GM12872 (cell line): ENCODE results near the gene TIGD6.

Source experiments
- CTCF ChIP-seq: IDR thresholded peaks from 3 replicates; pipeline ENCODE4 v1.5.1; 2011; ENCODE audit warnings: low read depth, mild to moderate bottlenecking, low read length, moderate library complexity; ENCODE audit not compliant: insufficient read depth

TIGD6 gene

GRCh38 chr5:149966946-149967345 is 33.5 kb downstream of the TIGD6 start:
- no peak for TF ChIP-seq CTCF

GRCh38 chr5:149963729-149964128 is 36.7 kb downstream of the TIGD6 start:
- TF ChIP-seq CTCF, result no peak

- TF ChIP-seq CTCF, result no peak
Observed at GRCh38 chr5:149962601-149963300, 37.7 kb downstream of the TIGD6 start.

GRCh38 chr5:149961957-149962409 is 38.5 kb downstream of the TIGD6 start:
- TF ChIP-seq CTCF, result peak; percentile 38; the same call in 1 of the 3 replicates

- TF ChIP-seq CTCF, result no peak
Observed at GRCh38 chr5:149961186-149961685, 39.2 kb downstream of the TIGD6 start.

- TF ChIP-seq CTCF, result no peak
Observed at GRCh38 chr5:149960272-149961185, 39.9 kb downstream of the TIGD6 start, which contains the start of gene SLC26A2. Gene SLC26A2 (plus strand): TSS chr5:149960758. CDS start chr5:149977653, 16,895 bp downstream.
